MM.1S (cell line): ENCODE measurements around the gene WAC.

Experiments used
- CTCF ChIP-seq: fragments of 300-600 bp; sonication (generic); IDR thresholded peaks from 2 replicates; pipeline ENCODE4 v1.5.1; 2016; ENCODE audit warnings: antibody characterized with exemption, low read length, mixed read lengths
- EZH2phosphoT487 ChIP-seq: fragments of 300-600 bp; sonication (generic); IDR thresholded peaks from 2 replicates; pipeline ENCODE4 v1.6.1; 2018; ENCODE audit warnings: antibody characterized with exemption, low read length

GRCh38 chr10:28577506-28577905 is 44.6 kb downstream of the WAC start:
- TF ChIP-seq EZH2phosphoT487 (no peak), CTCF (no peak)
